CD14-positive monocyte (primary cell): ENCODE data around the gene PLXDC2. TPM values are rescaled to one million over a fixed set of nuclear protein-coding genes. Genes with fewer than 3 reads are reported as not detected.
A peak's percentile ranks its signal among the peaks of the same experiment; 100 is the strongest.

Source experiments
- DNase-seq, 3 donors: peaks; one replicate each; pipeline ENCODE4 v3.0.0-alpha.2; 2011 to 2022
- H2AFZ ChIP-seq: 2 replicates; pipeline ENCODE4 v1.6.0; 2012; ENCODE audit warnings: mild to moderate bottlenecking, low read depth, low read length, inconsistent platforms; ENCODE audit not compliant: insufficient read depth, poor library complexity, severe bottlenecking
- H3K27ac ChIP-seq, 2 donors: 1 replicate in 1 of 2; 2 replicates in 1 of 2; pipeline ENCODE4 v1.5.1; 2012 to 2013; ENCODE audit warnings: low read length in 2 of 2, control low read depth in 1 of 2, inconsistent platforms in 1 of 2, low read depth in 1 of 2, mild to moderate bottlenecking in 1 of 2
- H3K27me3 ChIP-seq, 2 donors: one replicate each; pipeline versions ENCODE4 v1.6.0 to v1.6.1; 2011 to 2013; ENCODE audit warnings: low read length in 2 of 2; ENCODE audit not compliant: control insufficient read depth in 2 of 2, insufficient read depth in 2 of 2
- H3K36me3 ChIP-seq, 2 donors: replicated peaks in 1 of 2; 1 replicate in 1 of 2; 2 replicates in 1 of 2; pipeline versions ENCODE4 v1.5.1 to v1.6.1; 2012 to 2013; ENCODE audit warnings: low read length in 2 of 2, control low read depth in 1 of 2, inconsistent platforms in 1 of 2, mild to moderate bottlenecking in 1 of 2; ENCODE audit not compliant: insufficient read depth in 2 of 2, control insufficient read depth in 1 of 2
- H3K4me1 ChIP-seq, 2 donors: 1 replicate in 1 of 2; 2 replicates in 1 of 2; pipeline versions ENCODE4 v1.5.1 to v1.6.1; 2012 to 2013; ENCODE audit warnings: low read length in 2 of 2, control low read depth in 1 of 2, inconsistent platforms in 1 of 2, mild to moderate bottlenecking in 1 of 2, moderate library complexity in 1 of 2; ENCODE audit not compliant: insufficient read depth in 2 of 2, control insufficient read depth in 1 of 2
- H3K4me2 ChIP-seq: replicated peaks from 2 replicates; pipeline ENCODE3; 2012; ENCODE audit warnings: low read length, moderate library complexity, mild to moderate bottlenecking; ENCODE audit not compliant: poor library complexity, severe bottlenecking; ENCODE audit errors: extremely low read depth
- H3K4me3 ChIP-seq, 3 experiments: fragments of 200-600 bp in 1 of 3; sonication (generic) in 1 of 3; replicated peaks in 1 of 3; 1 replicate in 2 of 3; 2 replicates in 1 of 3; pipeline ENCODE4 v1.5.1; 2011 to 2013; ENCODE audit warnings: low read length in 3 of 3, mild to moderate bottlenecking in 3 of 3, control low read depth in 2 of 3, low read depth in 2 of 3, inconsistent platforms in 1 of 3, moderate library complexity in 1 of 3
- H3K79me2 ChIP-seq: 2 replicates; pipeline ENCODE4 v1.6.0; 2012; ENCODE audit warnings: mild to moderate bottlenecking, control low read depth, inconsistent platforms, low read length, moderate library complexity; ENCODE audit not compliant: insufficient read depth
- H3K9ac ChIP-seq: 2 replicates; pipeline ENCODE4 v1.6.0; 2017; ENCODE audit warnings: low read length, mild to moderate bottlenecking; ENCODE audit not compliant: insufficient read depth, poor library complexity, severe bottlenecking
- H3K9me3 ChIP-seq, 2 donors: replicated peaks in 1 of 2; 1 replicate in 1 of 2; 2 replicates in 1 of 2; pipeline versions ENCODE4 v1.5.1 to v1.6.1; 2012 to 2013; ENCODE audit warnings: low read length in 2 of 2, control low read depth in 1 of 2; ENCODE audit not compliant: control insufficient read depth in 1 of 2, insufficient read depth in 1 of 2
- H4K20me1 ChIP-seq: 2 replicates; pipeline ENCODE4 v1.6.0; 2012; ENCODE audit warnings: mild to moderate bottlenecking, low read length, control low read depth, moderate library complexity; ENCODE audit not compliant: insufficient read depth
- H3K27ac Mint-ChIP-seq, 7 donors: one replicate each; pipeline ENCODE4 v1.8.0; 2020; ENCODE audit warnings: mild to moderate bottlenecking in 7 of 7, mixed read lengths in 7 of 7, moderate library complexity in 6 of 7, inconsistent platforms in 2 of 7
- H3K27me3 Mint-ChIP-seq, 3 donors: one replicate each; pipeline ENCODE4 v1.8.0; 2021 to 2022; ENCODE audit warnings: low read depth in 3 of 3, mild to moderate bottlenecking in 3 of 3, mixed read lengths in 3 of 3, moderate library complexity in 3 of 3, inconsistent platforms in 1 of 3
- H3K36me3 Mint-ChIP-seq, 2 donors: one replicate each; pipeline ENCODE4 v1.8.0; 2020; ENCODE audit warnings: mixed read lengths in 2 of 2, inconsistent platforms in 1 of 2, mild to moderate bottlenecking in 1 of 2
- H3K4me1 Mint-ChIP-seq: one replicate; pipeline ENCODE4 v1.8.0; 2020; ENCODE audit warnings: mild to moderate bottlenecking, mixed read lengths
- H3K4me3 Mint-ChIP-seq, 2 donors: one replicate each; pipeline ENCODE4 v1.8.0; 2020; ENCODE audit warnings: mild to moderate bottlenecking in 2 of 2, mixed read lengths in 2 of 2, moderate library complexity in 1 of 2
- H3K9me3 Mint-ChIP-seq, 7 donors: one replicate each; pipeline ENCODE4 v1.8.0; 2020 to 2022; ENCODE audit warnings: mixed read lengths in 7 of 7, mild to moderate bottlenecking in 6 of 7, moderate library complexity in 6 of 7, inconsistent platforms in 2 of 7
- CTCF ChIP-seq: fragments of 200-600 bp; IDR thresholded peaks from one replicate; pipeline ENCODE4 v1.8.0; 2022; ENCODE audit warnings: antibody characterized with exemption, mild to moderate bottlenecking
- WGBS: methylation state at CpG from one replicate; pipeline ENCODE4 v1.1.5; 2013; ENCODE audit warnings: missing lambda C conversion rate; ENCODE audit not compliant: insufficient coverage; 5-methylcytosine and 5-hydroxymethylcytosine counted together
- intact Hi-C, 2 donors: fragments of 100-400 bp; cut with micrococcal nuclease; formaldehyde crosslinking; loops; one replicate each; pipeline versions ENCODE4 v1.15.0 to v1.15.1; 2023
- polyA plus RNA-seq, 3 donors: library from polyadenylated mRNA; depleted of rRNA in 1 of 3; unstranded in 2 of 3; stranded (reverse) in 1 of 3; fragments of 300-500 nt in 2 of 3; fragments of >200 nt in 1 of 3; fragmentation: Illumina TruSeq in 2 of 3; gene quantifications; 1 replicate in 2 of 3; 2 replicates in 1 of 3; pipeline ENCODE4 v1.2.3, GENCODE V29; 2012 to 2021

The PLXDC2 gene
- polyA plus RNA-seq, 3 donors = 37.5 to 128 (median 93.6) TPM

GRCh38 chr10:20073167-20073566 is 256.9 kb downstream of the PLXDC2 start:
- no peaks in the 10 kb centered on the region for H3K4me1 Mint-ChIP-seq
- no peak overlapping the region for H2AFZ ChIP-seq
- TF ChIP-seq CTCF = no peak
- H3K9me3 Mint-ChIP-seq = peaks cover 4 to 17% (median 8%) of the 10 kb centered on the region in 7 donors
- H3K9ac ChIP-seq = no peak overlapping the region
- no peak overlapping the region for H3K4me3 Mint-ChIP-seq
- H4K20me1 ChIP-seq = peaks cover 62% of the 10 kb centered on the region
- H3K27ac ChIP-seq = peak overlapping the region in 1 of 2 donors; percentile 1
- H3K36me3 ChIP-seq = peaks cover 29 to 45% of the 10 kb centered on the region in 2 donors
- WGBS = no CpG with 5 or more reads among the region's 2 CpGs
- no peaks in the 10 kb centered on the region for H3K79me2 ChIP-seq
- no peak overlapping the region for H3K4me3 ChIP-seq
- H3K27me3 ChIP-seq = no peaks in the 10 kb centered on the region
- no peaks in the 10 kb centered on the region for H3K4me1 ChIP-seq
- H3K27me3 Mint-ChIP-seq = no peaks in the 10 kb centered on the region
- DNase-seq = no peak
- no peak overlapping the region for H3K27ac Mint-ChIP-seq
- H3K36me3 Mint-ChIP-seq = peaks cover 54 to 55% of the 10 kb centered on the region in 2 donors
- no peak overlapping the region for H3K4me2 ChIP-seq
- H3K9me3 ChIP-seq = peaks cover 4 to 11% of the 10 kb centered on the region in 2 donors
- intact Hi-C loops = no loop called here

DNA sequence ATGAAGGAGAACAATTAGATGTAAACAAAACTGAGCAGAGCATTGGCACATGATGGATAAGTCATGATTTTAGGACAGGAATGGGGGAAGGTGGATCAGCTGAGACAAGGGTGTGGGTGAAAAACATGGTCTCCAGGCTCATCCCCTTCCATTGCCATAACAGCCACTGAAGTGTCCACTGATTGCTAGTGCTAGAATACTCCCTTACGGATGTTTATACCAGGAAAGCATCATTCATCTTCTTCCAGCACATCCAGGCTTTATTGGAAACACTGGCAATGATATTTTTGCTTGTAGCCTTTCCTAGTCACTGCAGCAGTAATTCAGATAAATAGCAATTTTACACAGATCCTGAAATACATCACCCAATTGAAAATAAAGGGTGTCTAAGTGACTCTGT is 259.5 kb downstream of the PLXDC2 start:
- Histone ChIP-seq H3K36me3 (peaks cover 8 to 20% of the 10 kb centered on the region in 2 donors), H3K4me1 (no peaks in the 10 kb centered on the region), H3K27ac (no peak overlapping the region), H3K79me2 (no peaks in the 10 kb centered on the region), H3K4me2 (no peak overlapping the region), H3K27me3 (no peaks in the 10 kb centered on the region), H3K4me3 (no peak overlapping the region), H4K20me1 (peaks cover 69% of the 10 kb centered on the region), H3K9me3 (peaks cover 0 to 7% of the 10 kb centered on the region in 2 donors), H3K9ac (no peak overlapping the region), H2AFZ (no peak overlapping the region)
- peaks cover 2% of the 10 kb centered on the region for H3K4me1 Mint-ChIP-seq
- peaks cover 0 to 2% (median 0%) of the 10 kb centered on the region in 3 donors for H3K27me3 Mint-ChIP-seq
- no peak for TF ChIP-seq CTCF
- H3K27ac Mint-ChIP-seq = peak overlapping the region in 1 of 7 donors; percentile 22
- H3K36me3 Mint-ChIP-seq = peaks cover 47 to 48% of the 10 kb centered on the region in 2 donors
- intact Hi-C loops = no loop called here
- no peak overlapping the region for H3K4me3 Mint-ChIP-seq
- DNase-seq = no peak
- WGBS = 100% methylated on average over 1 of the region's 1 CpG
- peaks cover 1 to 16% (median 8%) of the 10 kb centered on the region in 7 donors for H3K9me3 Mint-ChIP-seq
